HG02943 (cell line): Measurements from ENCODE around the gene ATP6V0C.
"Not testable (repeated sequence)": the region's sequence is repeated elsewhere in the genome, so short reads cannot be mapped to it uniquely, and the experiment has no call there.

Source experiments
- ATAC-seq: cut with Tn5 transposase; IDR thresholded peaks from one replicate; pipeline ENCODE4 v1.9.1; 2021; ENCODE audit warnings: mild to moderate bottlenecking, low read depth, moderate library complexity; ENCODE audit not compliant: unreplicated experiment

Gene ATP6V0C

GRCh38 chr16:2527071-2527783, 13.5 kb downstream of the ATP6V0C start:
- ATAC-seq: no peak

DNA sequence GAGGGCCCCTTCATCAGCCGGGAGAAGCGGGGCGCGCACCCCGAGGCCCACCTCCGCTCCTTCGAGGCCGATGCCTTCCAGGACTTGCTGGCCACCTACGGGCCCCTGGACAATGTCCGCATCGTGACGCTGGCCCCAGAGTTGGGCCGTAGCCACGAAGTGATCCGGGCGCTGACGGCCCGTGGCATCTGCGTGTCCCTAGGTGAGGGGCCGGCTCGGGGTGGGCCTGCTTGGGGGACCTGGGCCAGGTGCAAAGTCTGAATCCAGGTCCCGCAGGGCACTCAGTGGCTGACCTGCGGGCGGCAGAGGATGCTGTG, 14.0 kb downstream of the ATP6V0C start:
- no peak for ATAC-seq

- ATAC-seq: no peak
These were observed 14.7 kb downstream of the ATP6V0C start for GRCh38 chr16:2528161-2529060.

- ATAC-seq: no peak
These were observed 15.5 kb downstream of the ATP6V0C start for GRCh38 chr16:2529061-2529931.

DNA sequence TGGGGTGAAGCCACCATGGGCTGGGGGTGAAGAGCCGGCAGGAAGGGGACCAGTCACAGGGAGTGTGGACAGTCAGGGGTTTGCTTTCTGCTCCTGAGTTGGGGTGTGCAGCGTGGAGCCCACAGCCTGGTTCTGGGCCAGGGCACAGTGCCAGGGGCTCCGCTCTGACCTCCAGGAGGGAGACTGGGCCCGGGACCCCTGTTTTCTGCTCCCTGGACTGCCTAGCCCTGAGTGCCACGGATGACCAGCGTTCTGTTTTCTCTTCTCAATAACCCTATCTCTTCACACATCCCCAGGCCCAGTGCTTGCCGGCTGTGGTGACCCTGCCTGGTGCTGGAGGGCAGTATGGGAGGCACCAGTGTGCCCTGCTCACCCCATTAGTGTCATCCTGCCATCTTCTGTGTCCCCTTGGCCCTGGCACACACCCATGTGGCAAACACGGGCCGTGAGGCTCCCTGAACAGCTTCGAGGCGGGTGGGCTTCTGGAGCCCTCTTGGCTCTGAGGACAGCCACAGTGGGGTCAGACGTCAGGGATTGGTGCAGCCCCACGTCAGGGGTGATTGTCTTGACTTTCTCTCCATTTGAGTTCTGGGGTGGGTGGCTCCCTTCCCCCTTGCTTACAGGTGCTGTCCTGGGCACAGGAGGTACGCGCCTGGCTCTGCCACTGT, 16.3 kb downstream of the ATP6V0C start:
- ATAC-seq: no peak

GRCh38 chr16:2530629-2531318, 17.0 kb downstream of the ATP6V0C start:
- no peak for ATAC-seq

DNA sequence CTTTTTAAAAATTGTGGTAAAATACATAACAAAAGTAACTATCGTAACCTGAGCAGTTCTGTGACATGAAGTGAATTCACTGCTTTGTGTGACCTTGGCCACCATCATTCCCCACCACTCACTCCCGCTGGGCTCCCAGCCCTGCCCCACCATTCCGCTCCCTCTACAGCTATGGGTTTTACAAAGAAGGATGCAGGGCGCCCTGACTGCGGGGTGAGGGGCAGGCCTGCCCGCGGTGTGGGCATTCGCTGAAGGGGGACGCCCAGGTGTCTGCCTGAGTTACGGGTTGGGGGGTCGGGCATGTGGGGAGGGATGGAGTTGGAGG, 17.6 kb downstream of the ATP6V0C start, which contains the start of gene CEMP1:
CEMP1 (minus strand) TSS at position 38 of the 325 bp plus-strand sequence. CDS start 335 bp downstream, outside the sequence.
- ATAC-seq: no peak

- ATAC-seq: peak; percentile 77
These were observed 18.1 kb downstream of the ATP6V0C start for GRCh38 chr16:2531696-2532493.

DNA sequence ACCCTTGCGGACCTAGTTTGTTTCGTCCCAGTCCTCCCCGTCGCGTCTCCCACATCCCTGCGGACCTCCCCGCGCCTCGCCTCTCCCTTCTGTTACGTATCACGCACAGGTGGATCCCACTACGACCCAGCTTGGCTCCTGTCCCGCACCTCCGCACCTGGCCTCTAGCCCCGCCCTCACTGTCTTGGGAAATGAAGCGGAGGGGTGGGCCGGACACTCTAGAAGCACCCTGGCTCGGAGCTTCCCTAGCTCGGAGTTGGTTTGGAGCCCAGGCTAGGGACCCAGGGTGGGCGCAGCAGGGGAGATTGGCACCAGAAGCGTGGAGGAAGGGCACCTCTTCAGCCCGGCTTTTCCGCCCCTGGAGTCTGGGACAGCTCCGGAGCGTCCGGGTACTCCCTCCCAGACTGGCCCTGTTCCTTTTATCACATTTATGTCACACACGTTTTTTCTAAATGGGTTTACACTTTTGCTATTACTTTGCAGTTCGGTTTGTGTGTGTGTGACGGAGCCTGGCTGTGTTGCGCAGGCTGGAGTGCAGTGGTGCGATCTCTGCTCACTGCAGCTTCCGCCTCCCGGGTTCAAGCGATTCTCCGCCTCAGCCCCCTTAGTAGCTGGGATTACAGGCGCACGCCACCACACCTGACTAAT, 18.9 kb downstream of the ATP6V0C start:
- ATAC-seq: no peak

DNA sequence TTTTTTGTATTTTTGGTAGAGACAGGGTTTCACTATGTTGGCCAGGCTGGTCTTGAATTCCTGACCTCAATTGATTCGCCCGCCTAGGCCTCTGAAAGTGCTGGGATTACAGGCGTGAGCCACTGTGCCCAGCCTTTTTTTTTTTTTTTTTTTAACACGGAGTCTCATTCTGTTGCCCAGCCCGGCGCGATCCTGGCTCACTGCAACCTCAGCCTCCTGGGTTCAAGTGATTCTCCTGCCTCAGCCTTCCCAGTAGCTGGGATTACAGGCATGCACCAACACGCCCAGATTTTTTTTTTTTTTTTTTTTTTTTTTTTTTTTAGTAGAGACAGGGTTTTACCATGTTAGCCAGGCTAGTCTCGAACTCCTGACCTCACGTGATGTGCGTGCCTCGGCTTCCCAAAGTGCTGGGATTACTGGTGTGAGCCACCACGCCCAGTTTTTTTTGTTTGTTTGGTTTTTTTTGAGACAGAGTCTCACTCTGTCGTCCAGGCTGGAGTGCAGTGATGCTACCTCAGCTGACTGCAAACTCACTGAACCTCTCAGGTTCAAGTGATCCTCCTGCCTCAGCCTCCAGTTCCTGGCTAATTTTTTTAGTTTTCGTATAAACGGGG, 19.5 kb downstream of the ATP6V0C start:
- ATAC-seq: not testable (repeated sequence)

- no peak for ATAC-seq
These were observed 20.2 kb downstream of the ATP6V0C start for GRCh38 chr16:2533912-2534311.

DNA sequence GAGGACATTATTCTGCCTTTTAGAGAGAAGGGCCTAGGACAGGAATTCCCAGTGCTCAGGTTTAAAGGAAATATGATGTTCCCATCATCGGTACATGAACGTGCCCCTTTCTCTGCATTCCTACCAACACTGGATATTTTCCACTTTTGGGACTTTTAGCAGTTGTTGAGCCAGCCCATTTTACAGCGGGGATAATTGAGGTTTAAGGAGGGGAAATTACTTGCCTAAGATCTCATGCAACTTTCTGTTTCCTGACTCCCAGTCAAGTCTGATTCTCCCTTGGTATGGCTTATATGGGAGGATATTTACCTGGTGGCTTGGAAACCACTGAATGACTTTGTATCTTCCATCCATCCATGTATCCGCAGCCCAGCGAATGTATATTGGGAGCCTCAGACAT, 20.6 kb downstream of the ATP6V0C start:
- ATAC-seq: not testable (repeated sequence)

- no peak for ATAC-seq
These were observed 21.9 kb downstream of the ATP6V0C start for GRCh38 chr16:2535625-2536013.

DNA sequence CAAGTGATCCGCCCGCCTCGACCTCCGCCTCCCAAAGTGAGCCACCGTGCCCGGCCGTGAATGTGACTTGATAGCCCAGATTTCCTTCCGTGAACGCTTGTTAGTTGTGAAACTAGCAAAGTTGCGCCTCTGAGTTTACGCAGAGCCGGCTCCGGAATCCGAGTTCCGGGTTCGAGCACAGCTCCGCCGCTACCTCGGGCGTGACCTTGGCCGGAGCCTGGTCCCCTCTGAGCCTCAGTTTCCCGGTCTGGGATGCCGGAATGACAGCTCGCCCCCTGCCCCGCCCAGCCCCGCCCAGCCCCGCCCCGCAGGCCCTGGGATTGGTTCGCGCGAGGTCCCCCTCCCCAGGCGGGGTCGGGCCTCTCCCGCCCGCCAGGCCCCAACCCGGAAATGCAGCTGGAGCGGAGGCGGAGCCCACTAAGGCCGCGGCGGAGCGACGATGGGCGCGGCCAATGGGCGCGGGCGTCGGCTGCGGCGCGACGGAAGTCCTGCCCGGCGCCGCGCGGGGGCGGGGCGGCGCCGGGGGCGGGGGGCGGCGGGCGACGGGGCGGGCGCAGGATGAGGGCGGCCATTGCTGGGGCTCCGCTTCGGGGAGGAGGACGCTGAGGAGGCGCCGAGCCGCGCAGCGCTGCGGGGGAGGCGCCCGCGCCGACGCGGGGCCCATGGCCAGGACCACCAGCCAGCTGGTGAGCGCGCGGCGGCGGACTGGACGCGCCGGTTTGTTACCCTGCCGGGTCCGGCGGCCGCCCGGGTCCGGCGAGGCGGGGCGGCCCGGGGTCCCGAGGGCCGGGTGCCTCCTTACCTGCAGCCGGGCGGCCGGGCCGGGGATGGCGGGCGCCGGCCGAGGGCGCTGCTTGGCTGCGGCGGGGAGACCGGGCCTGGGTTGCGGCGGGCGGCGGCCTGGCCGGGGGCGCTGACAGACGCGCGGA, 24.0 kb downstream of the ATP6V0C start, which contains the start of gene PDPK1:
PDPK1 (plus strand) TSS at position 571 of the 929 bp plus-strand sequence; CDS start at position 663, 92 bp downstream.
- ATAC-seq: peak; percentile 69

DNA sequence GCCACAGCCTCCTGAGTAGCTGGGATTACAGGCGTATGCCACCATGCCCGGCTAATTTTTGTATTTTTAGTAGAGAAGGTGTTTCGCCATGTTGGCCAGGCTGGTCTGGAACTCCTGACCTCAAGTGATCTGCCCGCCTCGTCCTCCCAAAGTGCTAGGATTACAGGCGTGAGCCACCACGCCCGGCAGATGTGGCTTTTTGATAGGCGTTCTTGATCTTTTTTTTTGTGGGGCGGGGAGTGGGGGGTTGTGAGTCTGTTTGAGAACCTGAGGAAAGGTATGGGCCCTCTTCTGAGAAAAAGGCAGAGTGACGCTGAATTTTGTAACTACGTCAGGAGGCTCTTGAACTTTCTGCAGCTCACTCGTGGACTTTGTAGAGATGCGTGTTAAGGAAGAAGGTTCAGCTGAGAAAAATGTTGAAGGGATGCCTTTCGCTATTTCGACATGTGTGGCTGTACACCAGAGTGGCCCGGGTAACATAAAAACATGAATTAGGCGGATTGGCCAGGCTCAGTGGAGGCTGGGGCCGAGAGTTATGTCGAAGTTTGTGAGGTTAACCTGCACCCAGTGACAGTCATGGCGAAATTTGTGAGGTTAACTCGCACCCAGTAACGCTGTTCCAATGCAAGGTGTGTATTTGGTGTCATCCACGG, 25.6 kb downstream of the ATP6V0C start:
- not testable (repeated sequence) for ATAC-seq

GRCh38 chr16:2539845-2540458, 26.2 kb downstream of the ATP6V0C start:
- not testable (repeated sequence) for ATAC-seq
